Measurements from ENCODE around the gene ANKZF1.

- TF ChIP-seq CTCF (IDR thresholded peaks at IDR 0.05) (no peak), EZH2 (IDR thresholded peaks at IDR 0.05; ENCODE audit: borderline replicate concordance, insufficient read depth, low read depth, low read length, poor library complexity, severe bottlenecking) (no peak)
Measured at GRCh38 chr2:219285373-219285735, 55.7 kb downstream of the ANKZF1 start.

Data from B cell (primary cell).